Activated effector memory CD4-positive, alpha-beta T cell treated with anti-CD3 and anti-CD28 coated beads, Interleukin-2, amount 50 U/mL, for 16 hours (primary cell): ENCODE data around the gene RAP1GAP2.
A peak's percentile ranks its signal among the peaks of the same experiment; 100 is the strongest.
"Not testable (repeated sequence)": the region's sequence is repeated elsewhere in the genome, so short reads cannot be mapped to it uniquely, and the experiment has no call there.

Experiments
- DNase-seq: peaks from one replicate; pipeline ENCODE4 v3.0.0-alpha.2; 2020

RAP1GAP2 gene

DNA sequence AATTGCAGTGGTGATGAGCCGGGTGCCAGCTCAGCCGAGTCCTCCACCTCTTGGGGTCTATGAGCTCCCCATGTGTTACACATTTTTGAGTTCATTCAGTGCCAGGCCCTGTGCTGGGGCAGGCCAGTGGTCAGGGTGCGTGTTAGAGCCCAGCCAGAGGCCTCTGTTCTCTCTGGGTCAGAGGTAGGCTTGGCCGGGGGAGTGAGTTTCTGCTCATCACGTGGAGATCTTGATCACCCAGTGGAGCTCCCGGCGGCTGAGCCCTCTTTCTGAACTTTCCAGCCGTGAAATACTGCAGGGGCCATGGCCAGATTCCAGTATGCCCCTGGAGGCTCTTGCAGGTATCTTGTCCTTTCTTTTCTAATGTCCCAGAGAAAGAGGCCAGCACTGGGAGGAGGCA, 93.0 kb downstream of the RAP1GAP2 start:
- DNase-seq, result no peak

DNA sequence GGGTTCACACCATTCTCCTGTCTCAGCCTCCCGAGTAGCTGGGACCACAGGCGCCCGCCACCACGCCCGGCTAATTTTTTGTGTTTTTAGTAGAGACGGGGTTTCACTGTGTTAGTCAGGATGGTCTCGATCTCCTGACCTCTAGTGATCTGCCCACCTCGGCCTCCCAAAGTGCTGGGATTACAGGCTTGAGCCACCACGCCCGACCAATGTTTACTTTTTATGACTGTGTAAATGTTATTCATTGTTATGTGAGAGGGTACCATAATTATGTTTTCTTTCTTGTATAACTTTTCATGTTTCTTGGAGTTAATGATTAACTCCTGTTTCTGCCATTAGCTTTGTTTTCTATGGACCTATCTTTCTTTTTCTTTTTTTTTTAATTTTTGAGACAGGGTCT, 94.5 kb downstream of the RAP1GAP2 start:
- not testable (repeated sequence) for DNase-seq

DNA sequence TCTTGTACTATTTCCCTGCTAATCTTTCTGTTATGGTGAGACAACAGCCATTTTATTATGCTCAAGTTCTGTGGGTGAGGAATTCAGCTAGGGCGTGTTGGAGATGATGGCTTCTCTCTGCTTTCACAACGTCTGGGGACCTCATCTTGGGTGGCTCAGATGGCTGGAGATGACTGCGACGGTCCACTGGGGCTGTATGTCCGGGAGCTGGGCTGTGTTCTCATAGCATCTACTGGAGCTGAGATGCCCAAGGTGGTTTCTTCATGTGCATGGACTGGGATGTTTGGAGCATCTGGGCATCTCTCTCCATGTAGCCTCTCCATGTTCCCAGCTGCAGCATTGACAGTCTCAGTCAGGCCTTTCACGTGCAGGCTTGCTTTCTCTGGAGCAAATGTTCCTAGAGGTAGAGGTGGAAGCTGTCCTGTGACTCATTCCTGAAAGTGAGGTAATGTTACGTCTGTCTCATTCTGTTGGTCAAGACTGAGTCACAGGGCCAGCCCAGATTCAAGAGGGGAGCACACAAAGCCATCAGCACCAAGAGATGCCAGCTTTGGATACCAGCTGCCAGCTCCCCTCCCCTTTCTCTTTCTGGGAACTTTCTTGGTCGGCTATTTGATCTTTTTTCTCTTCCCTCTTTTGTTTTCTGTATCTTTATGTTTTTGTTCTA, 96.2 kb downstream of the RAP1GAP2 start:
- no peak for DNase-seq

DNA sequence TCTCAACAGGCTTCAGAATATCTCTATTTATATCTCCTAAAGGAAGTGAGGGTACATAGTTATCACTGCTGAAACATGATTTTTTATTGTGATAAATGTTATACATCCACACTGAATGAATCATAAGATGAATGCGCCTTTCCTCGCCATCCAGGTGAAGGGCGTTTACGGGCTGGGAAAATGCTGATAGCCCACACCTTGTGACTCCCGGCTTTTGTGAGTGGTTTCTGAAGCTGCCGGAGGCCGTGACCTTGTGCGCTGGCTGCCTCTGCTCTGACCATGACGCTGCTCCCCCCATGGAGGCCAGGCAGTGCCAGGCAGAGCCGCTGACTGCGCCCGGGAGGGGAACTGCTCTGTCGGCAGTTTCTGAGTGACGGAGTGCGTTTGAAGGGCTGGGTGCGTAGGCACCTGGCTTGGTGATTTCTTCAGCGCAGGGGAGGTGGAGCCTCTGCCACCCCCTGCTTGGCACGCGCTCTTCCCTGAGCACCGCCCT, 97.2 kb downstream of the RAP1GAP2 start:
- no peak for DNase-seq

DNA sequence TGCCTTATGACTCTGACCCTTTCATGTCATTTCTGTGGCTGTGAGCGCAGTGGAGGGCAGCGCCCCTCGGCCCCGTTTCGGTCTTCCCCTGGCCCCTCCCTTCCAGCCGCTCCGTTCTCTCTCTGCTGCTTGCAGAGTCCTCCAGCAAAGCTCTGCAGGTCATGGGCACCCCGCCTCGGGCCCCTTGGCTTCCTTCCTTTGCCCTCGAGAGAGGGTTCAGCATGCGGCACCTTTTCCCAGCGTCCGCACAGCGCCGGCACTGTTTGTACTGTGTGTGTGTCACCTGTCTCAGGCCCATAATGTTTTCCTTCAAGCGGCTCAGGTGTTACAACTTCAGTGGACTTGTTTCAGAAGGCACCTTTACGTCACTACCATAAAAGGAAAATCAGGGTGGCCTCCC, 98.5 kb downstream of the RAP1GAP2 start:
- no peak for DNase-seq

DNA sequence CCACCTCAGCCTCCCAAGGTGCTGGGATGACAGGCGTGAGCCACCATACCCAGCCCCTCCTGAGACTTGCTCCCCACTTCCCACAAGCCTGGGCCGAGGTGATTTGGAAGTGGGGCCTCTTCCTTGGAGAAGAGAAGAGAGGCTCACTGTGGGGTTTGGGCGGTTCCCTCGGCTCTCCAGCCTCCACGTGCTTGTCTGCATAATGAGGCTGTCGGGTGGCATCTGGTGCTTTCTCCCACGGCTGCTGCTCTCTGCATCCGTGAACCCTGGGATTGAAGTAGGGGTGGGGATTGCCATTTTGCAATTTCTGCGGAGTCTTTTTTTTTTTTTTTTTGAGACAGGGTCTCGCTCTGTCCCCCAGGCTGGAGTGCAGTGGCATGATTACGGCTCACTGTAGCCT, 101.4 kb downstream of the RAP1GAP2 start:
- no peak for DNase-seq

DNA sequence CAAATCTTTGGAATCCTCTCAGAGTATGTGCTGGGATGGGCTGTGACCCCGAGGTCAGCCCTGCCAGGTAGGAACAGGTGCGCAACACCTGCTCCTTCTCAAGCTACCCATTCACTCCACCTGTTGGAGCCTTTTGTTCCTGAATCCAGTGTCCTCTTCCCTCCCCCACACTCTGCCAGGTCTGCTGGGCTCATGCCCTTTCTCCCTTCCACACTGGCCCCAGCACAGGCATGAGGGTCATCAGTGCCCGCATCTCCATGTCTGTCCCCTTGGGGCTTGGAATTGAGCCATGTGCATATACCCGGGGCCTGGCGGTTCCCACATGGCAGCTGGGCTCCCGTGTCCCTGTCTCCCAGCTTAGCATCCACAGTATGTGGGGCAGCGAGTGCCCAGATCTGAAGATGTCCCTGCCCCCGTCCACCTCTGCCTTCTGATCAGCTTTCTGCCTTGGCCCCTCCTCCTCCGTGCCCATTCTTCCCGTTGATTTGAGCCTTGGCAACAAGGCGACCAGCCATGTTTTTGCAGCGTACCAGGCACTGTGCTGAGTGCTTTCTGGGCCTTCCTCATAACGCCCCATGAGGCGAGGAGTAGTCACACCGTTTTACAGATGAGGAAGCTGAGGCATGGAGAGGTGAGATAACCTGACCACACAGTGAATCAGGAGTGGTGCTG, 102.2 kb downstream of the RAP1GAP2 start:
- DNase-seq, result no peak

DNA sequence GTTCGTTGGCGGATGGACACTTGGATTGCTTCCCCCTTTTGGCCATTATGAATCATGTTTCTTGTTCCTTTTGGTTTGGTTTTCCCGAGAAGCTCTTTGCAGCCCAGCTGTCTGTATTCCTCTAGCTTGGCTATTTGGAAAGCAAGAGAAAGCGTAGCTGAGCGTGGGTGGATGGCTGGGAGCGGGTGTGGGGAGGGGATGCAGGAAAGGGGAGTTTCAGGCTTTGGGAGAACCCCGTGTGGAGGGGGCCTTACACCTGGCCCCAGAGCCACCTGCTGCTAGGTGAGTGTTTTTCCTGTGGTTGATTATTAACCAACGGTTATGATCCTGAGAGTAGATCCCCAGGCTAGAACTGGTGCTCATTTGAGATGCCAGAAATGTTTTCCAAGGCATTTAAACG, 103.7 kb downstream of the RAP1GAP2 start:
- no peak for DNase-seq

DNA sequence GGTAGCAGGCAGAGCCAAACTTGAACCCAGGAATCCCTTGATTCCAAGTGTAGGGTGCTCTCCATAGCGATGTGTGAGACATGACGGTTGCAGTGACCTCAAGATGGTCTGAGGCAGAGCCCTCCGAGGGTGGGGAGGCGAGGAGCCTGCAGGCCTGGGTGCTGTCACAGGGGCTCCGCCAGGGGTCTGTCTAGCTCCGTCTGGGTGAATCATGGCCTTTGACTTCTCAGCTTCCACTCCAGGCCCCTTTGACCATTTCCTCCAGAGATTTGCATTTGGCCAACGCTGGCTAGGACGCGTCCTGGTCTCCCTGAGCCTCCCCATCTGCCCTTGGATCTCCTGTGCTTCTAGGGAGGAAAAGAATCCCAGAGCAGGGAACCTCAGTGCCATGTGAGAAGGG, 104.6 kb downstream of the RAP1GAP2 start:
- no peak for DNase-seq

DNA sequence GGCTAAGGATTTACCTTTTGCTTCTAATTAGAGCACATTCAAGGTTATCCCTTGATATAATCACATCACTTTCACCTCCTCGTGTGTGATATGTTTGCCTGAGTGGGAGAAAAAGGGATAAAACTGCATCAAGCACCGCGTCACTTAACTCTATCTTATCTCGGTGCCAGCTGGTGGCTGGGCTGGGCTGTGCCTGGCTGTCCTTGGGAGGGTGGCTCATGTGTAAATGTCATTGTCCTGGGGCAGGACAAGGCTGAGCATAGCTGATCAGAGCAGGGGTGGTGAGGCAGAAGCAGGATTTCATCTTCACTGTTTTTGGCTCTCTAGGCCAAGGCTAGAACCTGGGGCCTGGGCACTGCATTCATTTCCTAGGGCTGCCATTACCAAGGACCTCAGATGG, 105.3 kb downstream of the RAP1GAP2 start:
- no peak for DNase-seq

DNA sequence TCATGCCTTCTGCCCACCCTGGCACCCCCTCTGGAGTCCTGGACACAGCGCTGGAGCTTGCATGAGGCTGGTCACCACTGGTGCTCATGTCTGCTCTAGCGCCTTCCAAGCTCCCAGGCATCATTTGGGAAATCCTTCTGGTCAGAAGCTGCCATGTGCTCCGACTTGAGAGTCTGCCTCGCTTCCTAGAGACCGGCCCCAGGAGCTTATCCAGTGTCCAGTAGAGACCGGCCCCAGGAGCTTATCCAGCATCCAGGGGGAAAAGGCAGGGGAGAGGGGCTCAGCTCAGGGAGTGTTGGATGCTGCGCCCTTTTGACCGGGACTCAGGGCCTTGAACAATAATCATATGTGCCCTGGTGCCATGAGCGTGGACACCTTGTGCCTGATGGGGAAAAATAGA, 106.3 kb downstream of the RAP1GAP2 start:
- DNase-seq, result no peak

DNA sequence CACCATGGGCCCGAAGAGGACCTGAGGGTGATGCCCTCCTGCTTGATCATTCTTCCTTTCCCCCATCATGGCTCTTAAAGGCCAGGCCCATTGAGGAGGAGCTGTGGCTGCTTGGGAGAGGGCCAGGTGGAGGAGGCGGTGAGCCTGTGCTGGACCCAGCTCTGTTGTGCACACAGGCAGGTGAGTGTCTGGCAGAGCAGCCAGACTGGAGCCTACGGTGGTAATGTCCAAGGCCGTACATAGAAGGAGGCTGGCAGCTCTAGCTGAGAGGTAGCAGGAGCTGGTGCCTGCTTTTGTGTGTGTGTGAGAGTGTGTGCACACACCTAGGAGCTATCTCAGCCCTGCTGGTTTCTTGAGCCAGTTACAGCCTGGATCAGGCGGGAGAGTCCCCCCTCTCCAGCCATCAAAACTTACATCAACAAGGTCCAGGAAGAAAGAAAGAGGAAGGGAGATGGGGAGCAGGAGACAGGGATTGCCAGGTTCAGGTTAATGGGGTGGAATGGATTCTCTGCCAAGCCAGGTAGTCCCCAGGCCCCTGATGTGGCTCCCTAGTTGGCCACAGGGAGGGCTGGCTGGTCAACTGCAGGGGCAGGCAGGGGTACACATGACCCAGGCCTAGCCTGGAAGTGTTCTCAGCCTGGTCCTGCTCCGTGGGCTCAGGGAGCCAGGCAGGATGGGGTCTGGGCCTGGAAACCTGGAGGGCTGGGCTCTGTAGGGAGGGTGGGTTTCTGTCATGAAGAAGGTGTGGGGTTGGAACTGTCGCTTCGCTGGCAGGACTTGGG, 107.1 kb downstream of the RAP1GAP2 start:
- DNase-seq, result no peak

DNA sequence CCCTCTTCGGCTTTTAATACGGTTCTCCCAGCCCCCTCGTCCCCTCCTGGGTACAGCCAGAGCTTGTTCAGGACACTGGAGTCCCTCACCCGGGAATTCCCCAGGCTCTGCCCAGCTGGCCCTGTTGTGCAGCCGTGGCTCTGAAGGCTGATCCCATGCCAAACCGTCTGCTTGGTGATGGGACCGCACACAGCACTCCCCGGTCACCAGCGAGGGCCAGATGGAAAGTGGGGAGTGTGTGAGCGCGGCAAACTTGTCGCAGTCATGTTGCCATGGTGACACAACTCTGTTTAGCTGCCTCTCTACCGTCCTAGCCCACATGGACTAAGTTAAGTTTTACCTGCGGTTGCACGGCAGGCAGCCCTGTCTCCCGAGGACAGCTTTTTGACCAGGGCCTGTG, 107.9 kb downstream of the RAP1GAP2 start:
- DNase-seq, result no peak

DNA sequence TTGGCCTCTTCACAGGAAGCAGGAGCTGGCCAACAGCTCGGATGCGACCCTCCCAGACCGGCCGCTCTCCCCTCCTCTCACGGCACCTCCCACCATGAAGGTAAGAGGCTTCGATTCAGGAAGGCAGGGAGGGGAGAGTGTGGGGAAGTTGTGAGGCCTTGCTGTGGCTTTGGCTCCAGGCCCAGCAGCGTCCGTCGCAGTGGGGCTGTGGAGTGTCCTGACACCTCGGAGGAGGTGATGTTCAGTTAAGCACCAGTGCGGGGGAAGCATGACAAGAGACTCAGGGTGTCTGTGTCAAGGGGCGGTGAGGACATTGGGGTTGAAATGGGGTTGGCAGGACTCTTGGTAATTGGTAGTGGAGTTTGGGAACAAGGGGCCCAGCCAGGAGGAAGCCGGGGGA, 109.0 kb downstream of the RAP1GAP2 start:
- DNase-seq, result no peak

DNA sequence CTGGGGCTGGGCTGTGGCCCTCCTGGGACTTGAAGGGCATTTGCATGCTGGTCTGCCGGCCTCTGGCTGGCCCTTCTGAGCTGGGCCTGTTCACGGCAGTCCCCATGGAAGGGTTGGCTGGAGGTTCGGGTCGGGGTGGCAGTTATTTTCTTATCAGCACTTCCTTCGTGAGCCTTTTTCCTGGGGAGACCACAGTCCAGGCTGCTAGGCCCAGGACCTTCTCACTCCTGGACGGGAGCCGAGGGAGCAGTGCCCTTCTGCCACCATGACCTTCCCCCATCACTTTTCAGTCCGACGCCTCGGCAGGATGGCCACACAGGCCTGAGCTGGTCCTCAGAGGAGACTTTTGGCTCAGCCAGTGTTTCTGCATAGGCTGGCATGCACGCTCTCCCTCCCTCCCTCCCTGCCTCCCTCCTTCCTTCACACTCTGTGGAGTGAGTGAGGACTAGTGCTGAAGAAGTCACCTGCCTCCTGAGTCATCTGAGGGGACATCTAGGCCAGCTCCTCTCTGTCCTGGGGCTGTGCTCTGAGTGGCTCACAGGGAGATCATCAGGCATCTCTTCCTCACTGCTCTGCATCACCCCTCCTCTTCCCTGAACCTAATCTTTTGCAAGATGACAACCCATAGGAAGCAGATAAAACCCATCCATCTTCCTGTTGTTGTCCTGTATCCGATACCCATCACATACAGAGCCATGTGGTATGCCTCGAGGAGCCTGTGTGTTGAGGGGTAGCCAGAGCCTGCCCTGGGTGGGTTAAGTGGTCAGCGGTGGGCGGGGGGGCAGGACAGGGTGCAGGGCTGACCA, 109.7 kb downstream of the RAP1GAP2 start:
- no peak for DNase-seq

DNA sequence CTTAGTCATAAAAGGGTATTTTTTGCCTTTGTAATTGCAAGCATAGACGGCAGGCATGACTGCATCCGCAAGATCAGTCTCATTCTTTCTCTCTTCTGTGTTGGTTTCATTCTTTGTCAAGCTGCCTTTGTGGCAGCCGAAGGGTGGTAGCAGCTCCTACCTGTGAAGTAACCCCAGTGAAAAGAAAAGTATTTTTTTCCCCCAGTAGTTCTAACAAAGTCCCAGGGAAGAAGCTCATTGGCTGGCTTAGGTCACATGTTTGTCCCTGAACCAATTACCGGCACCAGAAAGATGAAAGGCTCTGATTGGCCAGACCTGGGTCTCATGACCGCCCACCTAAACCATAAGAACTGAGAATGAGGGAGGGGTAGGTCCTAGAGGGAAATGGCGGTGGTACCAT, 110.7 kb downstream of the RAP1GAP2 start:
- peak; percentile 66 for DNase-seq

DNA sequence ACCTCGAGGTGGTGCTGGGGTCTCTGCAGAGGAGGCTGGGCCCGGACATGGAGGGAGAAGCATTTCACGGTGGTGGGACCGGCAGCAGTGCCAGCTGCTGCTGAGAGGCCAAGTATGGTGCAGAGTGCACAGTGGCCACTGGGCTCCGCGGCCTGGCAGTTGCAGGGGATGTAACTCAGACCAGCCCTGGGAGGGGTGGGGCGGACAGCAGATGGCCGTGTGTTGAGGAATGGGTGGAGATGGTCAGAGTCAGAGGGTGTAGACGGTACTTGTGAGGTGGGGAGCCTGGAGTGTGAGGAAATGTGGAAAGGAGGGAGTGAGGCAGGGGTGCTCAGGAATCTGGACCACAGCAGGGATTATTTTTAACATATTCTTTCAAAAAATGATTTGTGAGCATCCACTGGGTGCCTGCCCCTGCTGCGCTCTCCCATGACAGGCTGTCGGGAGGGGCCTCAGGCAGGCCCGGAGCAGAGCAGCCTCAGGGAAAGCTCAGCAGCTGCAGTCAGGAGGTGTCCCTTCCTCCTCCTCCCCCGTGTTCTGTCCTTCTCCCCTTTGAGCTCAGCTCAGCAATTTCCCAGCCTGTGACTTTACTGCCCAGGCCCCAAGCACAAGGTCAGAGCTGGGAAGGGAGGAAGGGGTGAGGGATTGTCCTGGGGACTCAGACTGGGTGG, 113.1 kb downstream of the RAP1GAP2 start:
- DNase-seq, result no peak

DNA sequence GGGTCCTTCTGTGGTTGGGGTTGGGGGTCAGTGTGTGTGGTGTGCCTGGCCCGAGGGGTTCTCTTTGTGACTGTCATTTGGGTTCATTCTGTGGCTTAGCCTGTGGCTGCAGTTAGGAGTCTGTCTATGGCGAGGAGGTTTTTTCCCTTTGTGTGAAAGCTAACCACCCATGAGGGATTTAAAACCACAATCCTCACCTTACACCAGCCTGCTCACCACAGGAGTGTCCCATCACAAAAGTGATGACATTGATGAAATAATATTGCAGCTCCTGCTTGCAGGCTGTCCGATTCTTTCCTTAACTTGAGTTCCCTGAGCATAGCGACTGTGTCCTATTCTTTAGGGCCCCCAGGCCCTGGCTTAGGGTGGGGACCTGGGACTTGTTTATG, 113.6 kb downstream of the RAP1GAP2 start:
- DNase-seq, result no peak

DNA sequence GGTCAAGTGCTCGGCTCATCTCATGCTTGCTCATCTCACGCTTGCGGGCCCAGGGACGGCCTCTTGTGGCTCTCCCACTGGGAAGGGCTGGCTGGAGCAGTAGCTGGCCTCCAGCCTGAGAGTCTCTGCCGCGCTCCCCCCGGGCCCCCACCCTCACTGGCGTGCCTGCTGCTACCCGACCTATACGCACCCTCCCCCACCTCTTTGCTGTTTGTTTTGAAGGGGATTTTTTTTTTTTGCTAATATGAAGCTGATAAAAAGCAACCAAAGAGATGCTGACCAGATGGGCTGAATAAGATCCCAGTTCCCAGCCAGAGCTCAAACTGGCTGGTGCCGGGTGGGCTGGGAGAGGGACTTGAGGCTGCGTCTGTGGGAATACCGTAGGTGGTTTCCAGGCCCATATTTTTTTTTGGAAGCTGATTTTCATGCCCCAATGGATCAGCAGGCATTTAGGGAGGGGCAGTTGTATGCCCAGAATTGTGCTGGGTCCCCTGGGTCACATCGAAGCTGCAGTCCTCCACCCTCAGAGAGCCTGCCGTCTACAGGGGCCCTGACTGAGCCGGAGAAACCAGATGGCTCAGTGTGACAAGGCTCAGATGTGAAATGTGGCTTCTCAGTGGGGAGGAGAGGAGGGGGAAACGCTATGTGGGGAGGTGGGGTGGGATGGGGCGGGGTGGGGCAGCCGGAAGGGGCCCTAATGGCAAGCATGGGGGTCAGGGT, 115.0 kb downstream of the RAP1GAP2 start:
- no peak for DNase-seq

DNA sequence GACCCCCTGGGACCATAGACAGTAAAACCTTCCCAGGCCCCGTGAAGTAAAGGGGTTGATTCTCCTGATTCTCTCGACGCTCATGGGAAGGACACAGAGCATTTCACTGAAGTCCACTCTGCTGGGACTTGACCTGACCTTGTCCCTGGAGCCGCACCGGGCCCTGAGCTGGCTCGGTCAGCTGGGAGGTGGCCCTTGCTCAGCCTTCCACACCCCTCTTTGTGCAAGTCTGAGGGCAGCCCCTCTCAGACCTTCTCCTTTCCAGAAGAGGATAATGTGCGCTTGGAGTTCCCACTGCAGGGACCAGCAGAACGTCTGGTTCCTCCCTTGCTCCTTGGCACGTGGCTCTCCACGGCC, 115.5 kb downstream of the RAP1GAP2 start:
- no peak for DNase-seq

DNA sequence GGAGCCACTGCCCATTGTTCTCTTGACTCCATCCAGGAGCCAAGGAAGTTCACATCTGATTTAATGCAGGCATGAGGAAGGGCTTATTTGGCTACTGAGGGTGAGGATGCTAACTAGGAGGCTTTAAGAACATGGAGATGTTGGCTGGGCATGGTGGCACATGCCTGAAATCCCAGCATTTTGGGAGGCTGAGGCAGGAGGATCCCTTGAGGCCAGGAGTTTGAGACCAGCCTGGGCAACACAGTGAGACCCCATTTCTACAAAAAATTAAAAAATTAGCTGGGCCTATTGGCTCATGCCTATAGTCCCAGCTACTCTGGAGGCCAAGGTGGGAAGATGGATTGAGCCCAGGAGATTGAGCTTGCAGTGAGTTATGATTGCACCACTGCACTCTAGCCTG, 116.5 kb downstream of the RAP1GAP2 start:
- no peak for DNase-seq

DNA sequence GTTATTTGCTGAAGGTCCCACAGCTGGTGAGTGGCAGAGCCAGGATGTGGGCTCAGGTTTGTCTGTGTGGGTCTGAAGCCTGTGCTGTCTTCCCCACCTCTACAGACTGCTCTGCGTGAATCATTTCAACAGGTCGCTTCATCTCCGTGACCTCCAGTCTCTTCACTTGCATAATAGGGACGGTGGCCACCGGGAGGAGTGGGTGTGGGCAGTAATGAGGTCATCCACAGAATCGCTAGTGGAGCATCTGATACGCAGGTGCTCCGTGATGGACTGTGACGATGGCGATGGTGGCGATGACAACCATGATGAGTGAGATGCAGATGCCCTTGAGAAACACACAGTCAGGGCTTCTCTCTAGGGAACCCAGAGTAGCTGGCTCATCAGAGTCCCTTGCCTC, 120.2 kb downstream of the RAP1GAP2 start:
- DNase-seq, result no peak
